Upper lobe of right lung (tissue), 1 donor: ENCODE data around the gene TAF3. TPM values are rescaled to one million over a fixed set of nuclear protein-coding genes. Genes with fewer than 3 reads are reported as not detected.

ENCODE experiments used
- ATAC-seq: fragments of 200-7000 bp; cut with Tn5 transposase; one replicate; pipeline ENCODE4 v1.9.1; 2020; ENCODE audit warnings: mild to moderate bottlenecking, moderate library complexity
- DNase-seq: peaks from one replicate; pipeline ENCODE4 v3.0.0-alpha.2; 2020
- H3K27ac ChIP-seq: fragments of 200-600 bp; one replicate; pipeline ENCODE4 v1.8.0; 2022
- H3K27me3 ChIP-seq: fragments of 200-600 bp; one replicate; pipeline ENCODE4 v1.8.0; 2022; ENCODE audit warnings: mild to moderate bottlenecking
- H3K36me3 ChIP-seq: fragments of 200-600 bp; one replicate; pipeline ENCODE4 v1.8.0; 2022
- H3K4me1 ChIP-seq: fragments of 200-600 bp; one replicate; pipeline ENCODE4 v1.8.0; 2022
- H3K4me3 ChIP-seq: fragments of 200-600 bp; one replicate; pipeline ENCODE4 v1.8.0; 2022; ENCODE audit warnings: mild to moderate bottlenecking
- H3K9me3 ChIP-seq: fragments of 200-600 bp; one replicate; pipeline ENCODE4 v1.8.0; 2022
- intact Hi-C: fragments of 100-400 bp; cut with DNase I; formaldehyde crosslinking; loops from one replicate; pipeline ENCODE4 v1.11.0; 2022
- total RNA-seq: library from RNA; stranded (reverse); fragmentation: NEBNext Ultra II Directional; extraction: Animal tissue kit (Norgen Biotek cat#: 25700); gene quantifications from one replicate; pipeline ENCODE4 v1.2.1, GENCODE V29; 2021
- TF ChIP-seq, protein P1 (sequence below): fragments of 200-600 bp; IDR thresholded peaks from one replicate; pipeline ENCODE4 v1.8.0; 2022; ENCODE audit warnings: antibody characterized with exemption
- donor health status: DM: no; HTN: yes; CAD: no; lungs with severe emphysema.

Gene TAF3
- total RNA-seq, 1 donor from 2014 or later = 11.8 TPM

DNA sequence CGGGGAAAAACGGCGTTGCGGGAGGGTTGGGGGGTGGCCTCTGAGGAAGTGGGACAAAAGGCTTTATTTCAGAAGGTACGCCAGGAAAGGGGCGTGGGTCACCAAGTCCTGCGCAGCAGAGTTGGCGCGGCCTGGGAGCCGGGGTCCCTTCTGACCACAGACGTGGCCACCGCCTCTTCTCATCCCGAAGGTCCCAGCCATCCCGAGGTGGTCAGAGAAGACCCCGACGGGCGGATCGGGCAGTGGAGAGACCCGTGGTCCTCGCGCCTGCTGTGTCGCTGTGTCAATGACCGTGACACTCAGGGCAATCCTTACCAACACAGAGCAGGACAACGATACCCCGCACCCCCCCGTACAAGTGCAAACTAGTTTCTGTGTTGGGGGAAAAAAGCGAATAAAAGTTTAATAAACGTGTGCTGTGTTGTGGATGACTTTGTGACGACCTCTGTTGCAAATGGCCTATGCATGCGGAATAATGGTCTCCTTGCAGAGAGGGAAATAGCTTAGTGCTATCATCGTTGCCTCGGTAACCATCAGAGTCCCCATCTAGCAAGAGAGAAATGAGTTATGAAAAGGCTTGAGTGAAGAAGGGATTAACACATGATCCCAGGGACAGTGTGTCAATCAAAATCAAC is 216.8 kb downstream of the TAF3 start:
- DNase-seq (no peak), ATAC-seq (no peak)
- no peak overlapping the region for H3K4me3 ChIP-seq
- intact Hi-C loops = no loop called here
- H3K9me3 ChIP-seq = no peaks in the 10 kb centered on the region
- TF ChIP-seq, protein P1, sequence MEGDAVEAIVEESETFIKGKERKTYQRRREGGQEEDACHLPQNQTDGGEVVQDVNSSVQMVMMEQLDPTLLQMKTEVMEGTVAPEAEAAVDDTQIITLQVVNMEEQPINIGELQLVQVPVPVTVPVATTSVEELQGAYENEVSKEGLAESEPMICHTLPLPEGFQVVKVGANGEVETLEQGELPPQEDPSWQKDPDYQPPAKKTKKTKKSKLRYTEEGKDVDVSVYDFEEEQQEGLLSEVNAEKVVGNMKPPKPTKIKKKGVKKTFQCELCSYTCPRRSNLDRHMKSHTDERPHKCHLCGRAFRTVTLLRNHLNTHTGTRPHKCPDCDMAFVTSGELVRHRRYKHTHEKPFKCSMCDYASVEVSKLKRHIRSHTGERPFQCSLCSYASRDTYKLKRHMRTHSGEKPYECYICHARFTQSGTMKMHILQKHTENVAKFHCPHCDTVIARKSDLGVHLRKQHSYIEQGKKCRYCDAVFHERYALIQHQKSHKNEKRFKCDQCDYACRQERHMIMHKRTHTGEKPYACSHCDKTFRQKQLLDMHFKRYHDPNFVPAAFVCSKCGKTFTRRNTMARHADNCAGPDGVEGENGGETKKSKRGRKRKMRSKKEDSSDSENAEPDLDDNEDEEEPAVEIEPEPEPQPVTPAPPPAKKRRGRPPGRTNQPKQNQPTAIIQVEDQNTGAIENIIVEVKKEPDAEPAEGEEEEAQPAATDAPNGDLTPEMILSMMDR = no peak
- H3K36me3 ChIP-seq = no peaks in the 10 kb centered on the region
- H3K27me3 ChIP-seq = peaks cover 92% of the 10 kb centered on the region
- peaks cover 16% of the 10 kb centered on the region for H3K4me1 ChIP-seq
- H3K27ac ChIP-seq = no peak overlapping the region

DNA sequence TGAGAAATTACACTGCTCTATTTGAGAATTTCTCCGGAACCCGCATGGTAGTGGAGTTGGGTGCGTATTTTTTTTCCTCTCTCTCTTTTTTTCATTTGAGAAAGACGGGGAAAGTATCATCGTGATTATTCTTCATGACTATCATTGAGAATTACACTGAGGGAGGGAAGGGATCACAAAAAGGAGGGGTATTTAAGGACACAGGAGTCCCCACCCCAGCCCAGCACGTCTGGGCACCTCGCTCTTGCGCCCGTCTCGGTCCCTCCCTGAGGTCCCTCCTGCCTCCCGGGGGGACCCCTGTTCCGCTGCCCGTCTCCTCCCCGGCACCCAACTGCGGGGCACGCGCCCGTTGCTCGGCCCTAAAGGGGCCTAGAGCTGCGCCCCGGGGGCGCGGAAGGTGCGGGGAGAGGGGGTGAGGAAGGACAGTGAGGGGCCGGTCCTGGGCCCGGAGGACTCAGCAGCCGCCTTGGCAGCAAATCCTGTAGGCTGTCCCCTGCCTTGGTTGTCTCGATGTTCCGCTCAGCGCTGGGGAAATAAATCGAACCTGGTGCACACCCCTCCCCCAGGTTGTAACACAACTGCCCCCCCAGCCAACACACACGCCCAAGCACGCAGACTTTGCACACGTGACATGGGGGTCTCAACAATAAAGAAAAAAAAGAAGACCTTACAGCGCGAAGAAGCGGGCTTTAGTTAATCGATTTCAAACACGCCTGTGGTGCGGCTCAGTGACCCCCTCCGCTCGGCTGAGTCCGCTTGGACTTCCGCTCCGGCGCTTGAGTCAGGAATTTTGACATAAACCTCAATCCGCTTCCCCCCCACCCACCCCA is 217.6 kb downstream of the TAF3 start:
- no peaks in the 10 kb centered on the region for H3K9me3 ChIP-seq
- ATAC-seq = no peak
- H3K36me3 ChIP-seq = no peaks in the 10 kb centered on the region
- TF ChIP-seq, protein P1 = no peak
- intact Hi-C loops = no loop called here
- no peak overlapping the region for H3K4me3 ChIP-seq
- DNase-seq = no peak
- peaks cover 98% of the 10 kb centered on the region for H3K27me3 ChIP-seq
- H3K27ac ChIP-seq = no peak overlapping the region
- H3K4me1 ChIP-seq = peaks cover 16% of the 10 kb centered on the region

DNA sequence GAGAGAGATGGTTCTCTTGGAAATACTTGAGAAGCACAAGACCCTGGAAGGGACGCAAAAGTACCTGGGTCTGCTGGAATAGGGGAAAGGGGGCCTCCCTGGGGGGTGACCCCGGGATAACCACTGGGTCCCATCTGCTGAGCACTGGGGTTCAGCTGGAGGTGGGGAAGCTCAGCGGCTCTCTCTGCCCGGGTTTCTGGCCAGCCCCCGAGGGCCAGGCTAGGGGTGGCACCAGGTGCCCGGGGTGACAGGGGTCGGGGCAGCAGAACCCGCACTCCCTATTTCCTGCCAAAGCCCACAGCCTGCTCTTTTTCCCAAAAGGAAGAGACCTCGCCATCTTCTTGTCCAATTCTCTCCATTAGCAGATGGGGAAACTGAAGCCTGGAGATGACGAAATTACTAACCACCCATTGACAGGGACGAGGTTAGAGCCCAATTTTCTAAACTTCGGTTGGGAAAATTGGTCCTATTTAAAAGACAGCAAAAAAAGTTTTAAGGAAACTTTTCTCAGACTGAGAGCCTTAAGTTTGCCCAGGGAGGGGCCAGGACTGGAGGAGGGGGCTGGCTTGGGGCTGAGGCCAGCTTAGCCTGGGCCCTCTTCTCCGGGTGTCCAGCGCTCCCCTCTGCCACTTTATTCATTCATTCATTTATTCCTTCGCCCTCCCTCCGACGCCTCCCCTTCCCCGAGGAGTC is 218.3 kb downstream of the TAF3 start:
- Histone ChIP-seq H3K9me3 (no peaks in the 10 kb centered on the region), H3K4me1 (peaks cover 16% of the 10 kb centered on the region), H3K36me3 (no peaks in the 10 kb centered on the region), H3K4me3 (no peak overlapping the region), H3K27me3 (peaks cover 99% of the 10 kb centered on the region), H3K27ac (no peak overlapping the region)
- intact Hi-C loops = no loop called here
- DNase-seq (no peak), ATAC-seq (no peak)
- TF ChIP-seq, protein P1 = no peak

DNA sequence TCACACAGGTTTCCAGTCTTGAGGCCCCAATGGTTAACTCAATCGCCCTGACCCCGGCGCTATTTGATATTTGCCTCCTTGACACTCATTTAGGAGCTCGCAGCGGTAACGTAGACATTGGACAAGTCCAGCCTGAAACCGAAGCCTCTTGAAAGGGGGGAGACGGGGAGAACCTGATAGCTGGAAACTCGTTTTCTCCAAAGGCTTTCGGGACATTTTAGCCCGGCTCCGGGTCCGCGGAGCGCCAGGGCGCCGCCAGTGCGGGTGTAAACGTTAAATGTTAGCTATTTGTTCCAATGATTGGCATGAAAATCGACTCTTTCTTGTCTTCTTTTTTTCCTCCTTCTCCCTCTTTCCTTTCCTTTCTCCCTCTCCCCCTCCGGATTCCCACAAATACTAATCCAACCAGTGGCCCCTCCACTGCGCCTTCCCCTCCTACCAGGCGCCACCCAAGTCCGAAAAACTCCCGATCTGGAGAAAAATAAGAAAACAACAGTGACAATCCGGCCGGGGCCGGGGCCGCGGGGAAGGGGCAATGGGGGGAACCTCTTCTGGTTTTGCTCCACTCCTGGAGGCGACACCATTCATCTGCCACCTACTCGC is 219.0 kb downstream of the TAF3 start:
- no peak overlapping the region for H3K27ac ChIP-seq
- H3K9me3 ChIP-seq = no peaks in the 10 kb centered on the region
- H3K4me3 ChIP-seq = no peak overlapping the region
- ATAC-seq (no peak), DNase-seq (no peak)
- TF ChIP-seq, protein P1 = no peak
- peaks cover 16% of the 10 kb centered on the region for H3K4me1 ChIP-seq
- intact Hi-C loops = no loop called here
- no peaks in the 10 kb centered on the region for H3K36me3 ChIP-seq
- H3K27me3 ChIP-seq = peaks cover 100% of the 10 kb centered on the region

GRCh38 chr10:8037941-8038894 is 219.9 kb downstream of the TAF3 start:
- intact Hi-C loops = no loop called here
- no peaks in the 10 kb centered on the region for H3K9me3 ChIP-seq
- no peak for ATAC-seq
- TF ChIP-seq, protein P1 = no peak
- H3K27me3 ChIP-seq = peaks cover 100% of the 10 kb centered on the region
- H3K27ac ChIP-seq = no peak overlapping the region
- no peak for DNase-seq
- no peaks in the 10 kb centered on the region for H3K36me3 ChIP-seq
- peaks cover 21% of the 10 kb centered on the region for H3K4me1 ChIP-seq
- no peak overlapping the region for H3K4me3 ChIP-seq
